NCI-H1048 (cell line): ENCODE measurements around the gene BCL6.

Experiments
- DNase-seq: peaks from one replicate; lab custom pipeline; 2025; lab: John Stamatoyannopoulos, UW

Gene BCL6

DNA sequence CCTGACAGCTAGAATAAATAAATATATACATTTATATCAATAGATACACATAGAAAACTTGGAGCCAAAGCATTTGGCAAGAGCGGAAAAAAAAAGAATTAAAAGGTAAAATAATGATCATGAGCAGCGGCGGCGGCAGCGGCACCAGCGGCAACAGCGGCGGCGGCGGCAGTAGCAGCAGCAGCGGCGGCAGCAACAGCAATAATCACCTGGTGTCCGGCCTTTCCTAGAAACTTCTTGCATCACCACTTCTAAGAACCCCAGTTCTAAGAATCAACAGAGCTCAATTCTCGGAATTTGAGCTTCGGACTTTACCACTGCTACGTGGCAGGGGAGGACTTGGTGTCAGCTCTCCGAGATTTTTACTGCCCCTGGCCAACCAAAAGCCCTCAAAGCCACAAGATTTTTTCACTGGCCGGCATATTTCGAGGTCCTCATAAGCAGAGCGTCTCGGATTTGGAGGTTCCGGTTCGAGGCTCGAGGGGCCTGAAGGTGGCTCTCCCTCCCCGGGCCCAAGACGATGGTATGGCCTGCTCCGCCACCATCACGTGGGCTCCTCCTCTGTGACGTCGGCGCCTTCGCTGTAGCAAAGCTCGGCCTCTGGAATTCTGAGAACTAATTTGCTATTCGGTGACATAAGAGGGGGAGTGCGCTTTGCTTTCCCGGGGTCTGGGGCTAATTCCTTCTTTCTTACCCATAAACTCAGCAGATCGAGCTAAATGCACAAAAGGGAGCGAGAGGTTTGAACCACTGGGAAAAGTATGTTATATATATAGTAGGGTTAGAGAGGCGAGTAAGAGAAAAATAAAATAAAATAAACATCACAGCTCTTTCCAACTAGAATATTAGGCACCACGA lies at the start of gene BCL6:
TSS of gene BCL6 (minus strand) at position 268 of the 858 bp plus-strand sequence. CDS start 11,775 bp downstream, outside the sequence.
- DNase-seq, result peak; percentile 81

DNA sequence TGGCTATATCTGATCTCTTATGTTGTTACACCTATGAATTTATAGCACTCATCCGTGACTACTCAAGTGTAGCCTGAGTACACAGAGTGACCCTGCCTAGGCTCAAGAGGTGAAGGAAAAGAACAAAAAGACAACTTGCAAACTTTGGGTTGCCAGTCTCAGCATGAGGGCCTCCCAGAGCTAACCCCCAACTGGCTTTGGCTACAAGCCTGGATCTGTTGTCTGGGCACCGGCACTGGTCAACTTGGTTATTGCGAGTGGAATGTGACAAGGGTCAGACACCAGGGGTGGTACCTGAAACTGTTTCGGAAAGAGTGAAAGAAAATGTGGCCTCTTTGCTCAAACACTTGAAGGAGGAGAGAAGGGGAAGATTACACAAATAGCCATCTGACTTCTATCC lies 49.5 kb upstream of the BCL6 start:
- no peak for DNase-seq

DNA sequence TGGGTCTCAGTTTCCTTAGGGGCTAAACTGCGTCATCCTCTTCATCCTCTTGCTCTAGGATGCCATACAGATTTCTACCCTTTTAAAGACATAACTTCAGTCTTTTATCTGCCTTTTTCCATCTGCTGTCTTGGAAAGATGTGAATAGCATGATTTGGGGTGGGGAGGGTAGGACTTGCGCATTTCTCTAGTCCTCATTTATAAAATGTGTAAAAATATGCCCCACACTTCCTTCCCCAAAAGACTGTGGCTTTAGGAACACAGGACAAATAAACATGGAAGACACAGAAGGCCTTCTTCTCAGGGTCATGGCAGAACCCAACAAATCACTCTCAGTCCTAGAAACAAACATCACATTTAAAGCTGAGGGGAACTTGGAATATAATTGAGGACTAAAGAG lies 48.4 kb upstream of the BCL6 start:
- DNase-seq, result no peak

DNA sequence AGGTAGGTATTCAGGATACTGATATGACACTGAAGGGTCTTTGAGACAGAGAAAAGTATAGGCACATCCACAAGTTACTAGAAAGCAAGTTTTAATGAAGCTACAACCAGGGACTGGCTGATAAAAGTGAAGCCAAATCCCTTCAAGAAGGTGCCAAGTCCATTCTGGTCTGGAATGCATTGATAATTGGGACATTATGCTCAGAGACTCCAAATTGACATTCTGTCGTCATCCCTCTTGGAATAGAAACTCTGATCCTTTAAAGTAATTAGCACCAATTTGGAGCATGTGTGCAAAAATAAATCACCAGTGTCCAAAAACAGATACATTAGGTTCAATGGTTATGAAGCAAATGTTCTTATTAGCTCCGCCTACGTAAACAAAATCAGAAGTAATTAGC lies 47.3 kb upstream of the BCL6 start:
- DNase-seq, result no peak

DNA sequence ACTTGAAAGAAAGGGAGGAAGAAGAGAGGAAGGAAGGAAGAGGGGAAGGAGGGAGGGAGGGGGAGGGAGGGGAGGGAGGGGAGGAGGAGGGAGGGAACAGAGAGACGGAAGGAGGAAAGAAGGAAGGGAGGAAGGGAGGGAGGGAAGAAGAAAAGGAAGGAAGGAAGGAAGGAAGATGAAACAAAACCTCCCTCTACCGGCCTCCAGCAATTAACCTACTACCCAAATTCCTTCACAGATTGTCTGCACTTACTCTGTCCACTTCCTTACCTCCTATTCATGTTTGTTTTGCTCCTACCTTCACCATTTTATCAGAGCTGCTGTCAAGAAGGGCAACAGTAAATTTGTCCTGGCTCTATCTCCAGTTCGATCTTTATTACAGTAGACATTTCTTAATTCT lies 44.6 kb upstream of the BCL6 start:
- DNase-seq, result no peak

DNA sequence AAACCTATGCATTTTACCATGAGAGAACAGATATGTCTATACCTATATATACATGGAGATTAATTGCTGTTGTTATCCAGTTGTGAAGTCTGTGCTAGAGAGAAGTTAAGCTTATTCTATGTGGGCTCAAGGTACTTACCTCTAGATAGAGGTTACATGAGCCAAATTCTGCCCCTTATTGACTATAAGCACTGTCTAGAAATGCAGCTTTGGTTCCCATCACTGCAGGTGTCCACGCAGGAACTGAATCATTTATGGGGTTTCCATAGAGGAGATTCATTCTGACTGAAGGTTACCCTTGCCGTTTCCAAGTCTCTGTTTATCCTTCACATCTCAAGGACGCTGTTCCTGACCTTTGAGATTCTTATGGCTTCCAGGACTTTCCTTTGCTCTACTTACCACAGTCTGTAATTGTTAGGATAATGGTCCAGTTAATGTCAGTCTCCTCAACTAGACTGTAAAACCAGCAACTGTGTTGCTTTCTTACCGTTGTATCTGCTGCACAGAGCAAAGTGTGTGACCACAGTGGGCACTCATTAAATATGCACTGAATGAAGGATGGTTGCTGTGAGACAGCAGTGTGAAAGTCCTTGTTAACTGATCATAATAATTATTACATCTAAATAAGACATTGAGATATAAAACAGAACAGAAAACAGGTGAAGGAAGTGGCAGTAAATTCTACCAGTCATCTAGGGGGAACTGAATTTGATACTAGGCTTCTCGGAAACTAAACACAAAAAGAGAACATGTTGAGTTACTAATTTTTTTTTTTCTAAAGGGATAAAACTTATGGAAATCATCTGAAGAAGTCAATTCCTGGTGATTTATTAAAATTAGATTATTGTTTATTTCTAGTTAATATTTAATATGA lies 44.0 kb upstream of the BCL6 start:
- DNase-seq, result no peak

DNA sequence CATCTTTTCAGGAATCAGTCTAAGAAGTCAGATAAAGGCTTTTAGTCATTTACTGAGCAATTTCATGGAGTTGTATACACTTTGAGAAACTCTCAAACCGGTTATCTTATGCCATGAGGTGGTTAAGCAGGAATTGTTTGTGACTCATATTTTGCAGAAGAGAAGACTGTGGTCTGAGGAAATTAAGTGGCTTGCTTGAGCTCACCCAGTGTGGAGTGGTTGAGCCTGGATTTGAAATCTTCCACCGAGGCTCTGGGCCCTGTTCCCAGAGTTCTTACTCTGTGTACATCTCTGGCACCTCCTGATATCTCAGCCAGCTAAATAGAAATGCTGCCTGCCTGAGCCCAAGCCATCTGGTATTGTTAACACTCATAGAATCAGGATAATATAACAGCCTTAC lies 37.8 kb upstream of the BCL6 start:
- no peak for DNase-seq

DNA sequence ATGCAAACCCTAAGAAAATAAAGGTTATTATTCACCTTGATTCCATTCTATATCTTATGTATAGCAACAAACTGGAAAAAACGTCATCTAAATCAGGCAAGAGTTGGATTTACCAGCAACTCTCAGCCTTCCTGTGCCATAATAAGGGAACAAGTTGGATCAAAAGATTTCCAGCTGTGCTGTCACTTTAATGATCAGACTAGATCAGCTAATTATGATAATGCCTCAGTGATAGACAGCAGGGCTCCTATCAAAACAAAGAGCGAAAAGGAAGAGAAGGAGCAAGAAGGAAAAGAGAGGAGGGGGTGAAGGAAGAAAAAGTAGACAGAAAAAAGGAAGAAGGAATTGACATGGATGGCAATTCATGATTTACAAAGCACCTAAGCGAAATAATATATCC lies 36.7 kb upstream of the BCL6 start:
- DNase-seq, result no peak

DNA sequence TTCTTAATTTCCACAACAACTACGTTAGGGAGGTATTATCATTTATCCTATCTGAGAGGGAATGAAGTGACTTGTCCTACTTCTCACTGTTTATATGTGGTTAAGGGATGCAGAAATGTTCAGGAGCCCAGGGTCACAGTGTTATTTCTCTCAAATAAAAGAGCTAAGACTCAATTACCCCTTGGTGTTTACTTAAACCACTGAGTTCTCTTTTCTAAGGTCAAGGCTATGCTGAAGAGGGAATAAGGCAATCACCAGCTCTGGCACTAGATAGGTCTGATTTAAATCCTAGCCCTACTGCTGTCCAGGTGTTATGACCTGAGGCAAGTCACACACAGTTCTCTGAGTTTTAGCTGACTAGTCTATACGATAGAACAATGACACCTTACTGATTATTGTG lies 35.7 kb upstream of the BCL6 start:
- no peak for DNase-seq

DNA sequence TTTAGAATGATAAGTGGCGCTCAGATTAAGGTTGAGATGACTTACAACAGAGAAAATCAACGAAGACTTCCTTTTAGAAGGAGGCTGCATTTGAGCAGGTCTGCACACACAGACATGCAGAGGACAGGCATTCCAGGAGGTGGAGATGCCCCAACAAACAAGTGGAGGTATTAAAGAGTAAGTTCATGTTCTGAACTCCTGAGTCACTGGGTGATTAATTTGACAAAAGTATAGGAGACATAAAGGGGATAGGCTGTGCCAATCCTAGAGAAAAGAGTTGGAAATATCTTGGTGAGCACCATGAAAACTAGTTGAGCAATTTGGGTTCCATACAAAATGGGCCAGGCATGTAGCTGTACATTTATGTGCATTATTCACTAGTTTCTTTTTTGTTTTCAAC lies 33.5 kb upstream of the BCL6 start:
- DNase-seq, result no peak

DNA sequence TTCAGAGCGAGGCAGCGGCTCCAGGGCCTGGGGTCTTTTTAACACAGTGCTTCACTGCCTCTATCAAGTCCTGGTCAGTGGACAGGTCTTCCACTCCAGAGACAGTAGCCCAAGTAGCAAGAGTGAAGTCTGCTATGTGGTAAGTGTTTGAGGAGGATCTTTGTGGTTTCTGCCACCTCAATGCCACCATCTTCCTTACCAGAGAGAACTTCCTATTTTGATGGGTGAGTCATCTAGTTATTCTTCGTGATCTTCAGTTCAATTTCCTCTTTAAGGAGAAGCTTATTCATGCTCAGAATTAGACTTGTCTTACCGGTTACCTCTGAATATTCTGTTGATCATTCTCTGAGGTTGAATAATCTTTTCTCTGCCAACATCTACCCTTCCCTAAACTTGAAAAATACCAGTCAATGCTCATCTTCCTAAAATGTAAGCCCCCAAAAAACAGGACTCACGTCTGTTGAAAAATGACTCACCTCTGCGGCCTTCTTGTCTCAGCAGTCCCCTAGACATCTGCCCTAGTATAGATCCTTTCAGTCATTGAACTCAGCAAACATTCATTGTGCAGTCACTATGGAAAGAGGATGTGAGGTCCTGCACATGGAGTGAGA lies 32.2 kb upstream of the BCL6 start:
- no peak for DNase-seq

DNA sequence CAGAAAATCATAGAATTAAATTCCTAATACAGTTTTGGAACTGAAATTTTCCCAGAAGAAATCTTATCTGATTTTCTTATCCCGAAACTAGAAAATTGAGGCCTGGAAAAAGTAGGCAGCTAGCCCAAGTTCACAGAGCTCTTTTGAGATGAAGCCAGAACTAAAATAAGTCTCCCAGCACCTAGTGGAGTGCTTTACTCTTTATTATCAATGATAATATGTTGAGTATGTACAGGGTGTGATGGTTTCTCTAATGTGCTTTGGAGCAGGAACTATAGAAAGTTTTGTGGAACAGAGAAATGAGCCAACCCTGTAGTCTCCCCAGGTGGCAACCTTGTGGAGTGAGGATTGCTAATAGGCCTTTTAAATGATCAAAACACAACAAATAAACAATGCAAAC lies 30.3 kb upstream of the BCL6 start:
- DNase-seq, result no peak

DNA sequence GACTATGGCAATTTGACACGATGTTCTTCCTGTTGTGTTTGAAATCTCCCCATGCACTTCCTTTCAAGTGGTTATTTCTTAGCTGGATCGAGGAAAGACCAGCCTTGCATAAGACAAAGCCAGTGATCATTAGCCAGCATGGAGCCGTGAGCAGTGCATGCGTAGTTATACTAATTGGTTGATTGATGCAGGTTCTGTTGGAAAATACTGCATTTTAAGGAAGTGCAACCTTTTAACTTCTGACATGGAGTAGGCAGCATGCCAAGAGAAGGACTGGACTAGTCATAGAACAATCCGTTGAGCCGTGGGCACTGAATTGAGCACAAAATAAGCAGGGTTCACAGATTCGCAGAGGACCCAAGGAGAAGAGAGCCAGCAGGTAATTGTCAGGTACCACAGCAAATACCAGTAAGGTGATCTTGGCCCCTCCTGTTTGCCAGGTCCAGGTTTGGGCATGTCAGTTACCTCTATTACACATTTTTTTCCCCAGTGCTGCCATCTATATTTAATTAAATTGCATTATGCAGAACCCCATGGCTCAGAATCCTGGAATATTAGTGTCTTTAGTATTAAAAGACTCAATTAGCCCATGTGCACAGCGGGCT lies 29.0 kb upstream of the BCL6 start:
- no peak for DNase-seq

DNA sequence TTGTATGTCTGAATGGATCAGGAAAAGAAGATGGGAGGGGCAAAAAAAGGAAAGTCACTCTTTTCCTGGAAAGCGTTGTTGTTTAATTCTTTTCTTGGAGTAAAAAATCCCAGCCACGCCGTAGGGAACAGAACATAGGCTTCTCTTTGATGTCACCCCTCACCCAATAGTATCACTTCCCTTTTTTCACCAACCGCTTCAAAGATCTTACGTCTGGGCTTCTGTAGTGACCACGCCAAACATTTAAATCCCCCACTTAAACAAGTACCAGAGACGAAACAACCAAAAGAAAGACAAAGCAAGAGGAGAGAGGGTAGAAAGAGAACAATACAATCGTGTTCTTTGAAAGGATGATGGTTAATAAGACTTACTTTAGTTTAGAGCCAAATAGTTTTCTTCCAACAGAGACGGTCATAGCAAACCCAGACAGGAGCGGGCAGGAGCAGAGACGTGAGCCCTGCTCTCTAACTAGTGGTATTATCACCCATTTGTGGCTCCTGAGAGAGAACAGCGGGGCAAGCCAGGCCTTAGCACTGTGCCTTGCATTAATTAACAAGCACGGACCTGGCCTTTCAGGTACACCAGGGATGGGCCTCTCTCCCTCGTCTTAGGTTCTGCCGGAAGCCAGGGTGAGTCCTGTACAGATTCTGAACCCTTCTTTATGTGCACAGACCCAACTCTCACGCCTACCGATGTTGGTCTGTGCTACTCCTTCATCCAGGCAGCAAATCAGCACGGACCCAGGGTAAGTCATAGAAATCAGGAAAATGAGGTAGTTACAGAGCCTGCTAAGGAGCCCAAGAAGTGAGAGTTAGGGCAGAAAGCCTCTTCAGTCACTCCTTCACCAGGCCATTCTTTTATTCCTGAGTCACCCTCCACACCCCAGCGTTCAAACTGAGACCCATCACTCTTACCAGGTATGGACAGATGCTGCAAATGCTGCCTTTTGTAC lies 28.2 kb upstream of the BCL6 start:
- no peak for DNase-seq

DNA sequence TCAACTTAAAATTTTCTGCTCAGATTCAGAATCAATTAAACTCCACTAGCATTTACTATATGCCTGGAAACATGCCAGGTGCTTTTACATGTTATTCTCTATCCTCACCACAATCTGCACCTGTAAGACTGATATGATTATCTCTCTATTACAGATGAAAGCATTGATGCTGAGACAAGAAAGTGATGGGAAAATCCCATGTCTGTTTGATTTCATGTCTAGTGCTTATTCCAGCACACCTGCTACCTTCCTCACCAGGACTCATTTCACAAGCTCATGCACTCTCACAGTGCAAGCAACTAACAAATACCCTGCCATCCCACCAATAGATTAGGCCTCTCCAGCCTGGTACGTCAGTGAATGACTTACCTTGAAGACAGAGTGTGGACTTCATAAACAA lies 25.0 kb upstream of the BCL6 start:
- no peak for DNase-seq

DNA sequence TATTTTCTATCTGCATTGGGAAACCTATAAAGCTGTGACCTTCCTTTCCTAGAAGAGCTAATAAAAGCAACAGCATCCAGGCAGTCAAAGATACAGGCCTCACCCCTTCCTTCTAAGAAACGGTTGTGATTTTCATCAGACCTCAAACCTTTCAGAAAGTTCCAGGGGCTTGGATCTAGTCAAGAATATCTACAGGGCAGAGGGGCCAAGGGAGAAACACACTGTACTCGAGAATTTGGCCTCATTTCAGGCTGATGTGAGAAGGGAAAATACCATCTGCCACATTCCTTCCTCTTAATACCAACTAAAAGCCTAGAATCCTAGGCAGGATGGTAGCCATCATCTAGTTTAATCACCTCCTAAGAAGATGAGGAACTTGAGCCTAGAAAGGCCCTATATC lies 24.5 kb upstream of the BCL6 start:
- DNase-seq, result no peak

DNA sequence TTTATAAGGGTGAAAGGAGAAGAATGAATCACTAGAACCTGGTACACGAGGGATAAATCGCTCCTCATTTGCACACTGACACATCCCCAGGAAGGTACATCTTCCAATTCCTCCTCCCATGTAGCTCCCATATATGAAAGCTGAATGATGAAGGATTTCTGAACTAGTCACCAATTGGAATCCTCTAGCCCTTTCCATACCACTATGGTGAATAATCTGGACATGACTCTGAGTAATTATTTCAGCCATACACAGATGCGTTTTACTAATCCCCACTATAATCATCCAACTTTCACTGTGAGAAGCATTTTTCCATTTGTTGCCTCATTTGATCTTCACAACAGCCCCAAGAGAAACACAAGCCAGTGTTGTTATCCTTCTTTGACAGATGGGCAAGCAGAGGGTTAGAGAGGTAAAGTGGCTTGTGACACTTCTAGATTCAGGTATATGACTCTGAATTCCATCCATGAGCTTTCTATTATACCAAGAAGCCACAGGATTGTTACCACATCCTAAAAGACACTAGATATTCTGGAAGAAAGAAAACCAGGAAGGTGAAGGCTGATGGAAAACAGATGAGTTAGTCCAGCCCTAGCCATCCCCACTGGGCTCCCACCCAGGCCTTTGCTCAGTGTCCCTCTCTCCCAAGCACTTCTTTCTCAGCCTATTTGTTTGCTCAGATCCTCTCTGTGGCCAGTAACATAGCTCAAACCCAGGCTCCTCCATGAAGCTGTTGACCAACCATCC lies 22.2 kb upstream of the BCL6 start:
- no peak for DNase-seq

DNA sequence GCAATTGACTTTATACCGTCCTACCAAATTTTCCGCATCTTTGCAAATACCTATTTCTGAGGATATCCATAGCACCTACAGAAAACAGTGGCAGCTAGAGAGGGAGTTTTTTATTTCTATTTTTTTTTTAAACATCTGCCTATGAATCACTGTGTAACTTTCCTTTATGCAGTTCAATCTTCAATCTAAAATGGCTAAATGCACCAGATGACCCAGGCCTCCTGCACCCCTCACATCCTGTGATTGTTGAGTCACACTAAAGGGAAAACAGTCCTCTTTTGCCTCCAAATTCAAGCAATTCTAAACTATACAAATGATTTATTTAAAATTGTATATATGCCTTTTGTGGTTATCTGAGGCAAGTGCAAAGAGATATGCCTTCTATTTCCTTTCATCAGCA lies 20.1 kb upstream of the BCL6 start:
- no peak for DNase-seq

DNA sequence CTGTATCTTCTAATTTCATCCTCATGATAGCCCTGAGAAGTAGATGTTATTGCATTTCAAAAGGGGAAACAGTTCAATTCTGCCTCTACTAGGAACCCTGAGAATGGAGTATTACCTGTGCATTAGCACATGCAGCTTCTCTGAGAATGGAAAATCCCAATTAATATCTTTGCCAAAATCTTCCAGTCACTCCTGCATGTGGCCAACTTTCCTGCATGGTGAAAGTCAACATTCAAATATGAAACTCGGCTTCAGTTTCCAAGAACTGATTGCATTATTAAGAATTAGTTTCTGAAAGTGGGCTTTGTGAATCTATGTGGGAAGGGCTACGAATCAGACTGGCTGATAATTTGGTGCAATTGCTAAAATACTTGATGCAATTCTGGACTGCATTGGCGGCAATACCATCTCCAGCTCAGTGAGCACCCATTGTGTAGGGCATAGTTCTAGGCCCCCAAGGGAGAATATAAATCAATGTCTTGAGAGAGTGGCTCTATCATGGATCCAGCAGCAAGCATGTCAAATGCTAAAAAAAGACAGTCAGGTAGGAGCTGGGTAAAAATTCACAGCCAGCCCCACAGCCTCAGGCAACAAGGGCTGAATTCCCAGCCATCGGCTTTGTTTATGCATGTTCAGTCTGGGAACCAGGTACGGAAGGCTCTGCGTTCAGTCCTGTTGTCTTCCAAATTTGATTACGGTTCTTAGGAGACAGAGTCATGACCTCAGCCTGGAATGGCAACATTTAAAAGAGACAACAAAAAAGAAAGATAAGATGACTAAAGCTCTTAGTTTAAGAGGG lies 18.8 kb upstream of the BCL6 start:
- no peak for DNase-seq

DNA sequence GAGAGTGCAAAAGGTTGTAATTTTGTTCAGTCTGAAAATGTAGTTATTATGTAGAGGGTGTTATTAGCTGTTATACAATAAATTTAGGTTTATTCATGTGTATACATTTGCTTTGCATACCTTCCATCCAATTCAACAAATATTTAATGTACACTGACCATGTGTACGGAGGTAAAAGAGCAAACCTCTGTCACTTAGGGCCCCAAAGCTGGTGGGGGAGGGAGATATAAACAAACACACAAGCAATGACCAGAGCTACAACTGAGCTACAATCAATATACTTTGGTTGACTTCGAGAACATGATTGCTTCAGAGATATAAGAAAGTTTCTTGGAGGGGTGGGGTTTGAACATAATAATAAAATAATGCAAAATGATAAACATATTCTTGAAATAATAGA lies 17.5 kb upstream of the BCL6 start:
- no peak for DNase-seq
